Measurements from ENCODE around the gene LPIN2.

DNA sequence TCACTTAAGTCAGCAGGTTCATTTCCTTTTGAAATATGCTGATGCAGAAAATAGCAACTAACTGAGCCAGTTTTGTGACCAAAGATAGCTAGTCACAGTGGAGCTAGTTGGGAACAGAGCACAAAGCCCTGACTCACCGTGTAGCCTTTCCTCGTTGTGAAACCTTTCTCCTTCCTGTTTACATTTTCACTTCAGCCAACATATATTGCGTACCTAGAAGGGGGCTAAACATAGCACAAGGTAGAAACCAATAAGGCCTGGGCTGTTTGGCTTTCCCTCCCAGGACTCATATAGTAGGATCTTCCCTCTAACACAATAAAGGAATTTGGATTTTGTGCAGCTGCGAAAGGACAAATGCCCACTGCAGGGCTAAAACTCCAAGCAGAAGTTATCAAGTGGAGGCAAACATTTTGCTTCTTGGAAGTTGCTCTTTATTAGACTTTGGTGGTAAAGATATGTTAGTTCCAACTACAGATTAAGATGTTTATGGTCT is 24.5 kb upstream of the LPIN2 start:
- no peak for TF ChIP-seq POLR2A (IDR thresholded peaks at IDR 0.05)
- TF ChIP-seq POLR2AphosphoS5 (IDR thresholded peaks at IDR 0.05), result peak in 1 of 3 donors; percentile 62

All from spleen (tissue), 3 donors.